ENCODE measurements around the gene XAGE2. TPM values are rescaled to one million over a fixed set of nuclear protein-coding genes. Genes with fewer than 3 reads are reported as not detected.

Gene XAGE2
- total and polyA plus RNA-seq, 2 of the 4 experiments (the other 2 are of a cell fraction), result not detected

DNA sequence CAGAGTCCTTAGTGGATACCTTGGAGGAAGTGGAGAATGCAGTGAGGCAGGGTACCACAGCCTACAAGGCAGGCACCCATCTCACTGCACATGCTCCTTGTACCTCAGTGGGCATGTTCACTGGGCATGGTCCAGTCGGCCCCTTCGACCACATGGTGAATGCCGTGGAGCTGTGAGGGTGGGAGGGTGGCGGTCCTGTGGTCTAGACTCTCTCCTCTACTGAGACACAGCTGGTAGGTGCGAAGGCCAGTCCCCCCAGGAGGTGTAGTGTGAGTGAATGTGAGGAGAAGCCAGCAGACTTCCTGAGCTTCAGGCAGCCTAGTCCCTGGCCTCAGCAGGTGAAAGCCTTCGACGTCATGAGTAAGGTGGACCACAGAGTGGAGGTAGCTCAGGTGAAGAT lies 12.2 kb downstream of the XAGE2 start:
- dilution Hi-C loops (cut with HindIII; ENCODE audit: low sequenced_read_pairs, unreplicated experiment), result no loop called here

More for the DNA sequence above, 12.2 kb downstream of the XAGE2 start:
- Histone ChIP-seq H3K27me3 (ENCODE audit: control insufficient read depth, insufficient read depth, low read length) (peaks cover 8% of the 10 kb centered on the region), H2BK5ac (ENCODE audit: low read depth, low read length, poor library complexity, severe bottlenecking) (no peak overlapping the region), H3K56ac (ENCODE audit: extremely low read depth, insufficient read depth, low read length) (no peak overlapping the region), H3K4me2 (ENCODE audit: low read depth, low read length) (no peak overlapping the region), H3K4me3 (ENCODE audit: insufficient read depth, low read depth, low read length) (no peak overlapping the region), H2BK15ac (ENCODE audit: low read depth, low read length) (no peak overlapping the region), H2AK9ac (replicated peaks; ENCODE audit: low read depth, low read length, poor library complexity) (no peak overlapping the region), H4K91ac (ENCODE audit: insufficient read depth, low read depth, low read length) (no peak overlapping the region), H2BK20ac (ENCODE audit: low read depth, low read length) (no peak overlapping the region), H3K18ac (ENCODE audit: low read depth, low read length) (no peak overlapping the region), H3K23ac (ENCODE audit: low read depth, low read length) (no peak overlapping the region), H3K9ac (ENCODE audit: low read depth, low read length) (no peak overlapping the region), H2AFZ (replicated peaks; ENCODE audit: low read length, poor library complexity) (no peak overlapping the region), H3K36me3 (ENCODE audit: control insufficient read depth, insufficient read depth, low read length) (no peaks in the 10 kb centered on the region), H4K20me1 (ENCODE audit: insufficient read depth, low read length) (no peaks in the 10 kb centered on the region), H2BK120ac (ENCODE audit: low read depth, low read length) (no peak overlapping the region), H3K4ac (ENCODE audit: low read depth, low read length) (no peak overlapping the region), H3K14ac (replicated peaks; ENCODE audit: low read depth, low read length) (no peak overlapping the region), H3K27ac (ENCODE audit: insufficient read depth, low read length) (no peak overlapping the region), H4K5ac (ENCODE audit: low read depth, low read length) (no peak overlapping the region), H2AK5ac (ENCODE audit: low read depth, low read length) (no peak overlapping the region), H3K4me1 (ENCODE audit: control insufficient read depth, insufficient read depth, low read length) (no peaks in the 10 kb centered on the region), H4K8ac (ENCODE audit: low read depth in 2 of 2, low read length in 2 of 2) (no peak overlapping the region), H3K79me1 (ENCODE audit: low read depth in 1 of 2, low read length in 2 of 2) (no peaks in the 10 kb centered on the region), H3K9me1 (ENCODE audit: insufficient read depth, low read length) (no peaks in the 10 kb centered on the region), H3K9me3 (ENCODE audit: control insufficient read depth, insufficient read depth, low read length) (no peaks in the 10 kb centered on the region)
- no TSS peak for BruUV-seq (replicated peaks)
- in situ Hi-C loops (cut with MboI; ENCODE audit: low sequenced_read_pairs) (no loop called here), intact Hi-C loops (cut with micrococcal nuclease) (no loop called here)
- ATAC-seq (ENCODE audit: low read depth), result no peak
- CTCF ChIA-PET, result no interaction called here
- POLR2A ChIA-PET (ENCODE audit: unreplicated experiment), result no interaction called here
- no peak for DNase-seq
- 60% methylated on average over 2 of the region's 7 CpGs; no CpG with 5 or more reads in 1 of the 2 experiments for WGBS, 2 experiments (ENCODE audit: extremely low coverage in 2 of 2, insufficient read length in 1 of 2)
- TF ChIP-seq BHLHE40 (IDR thresholded peaks at IDR 0.05; ENCODE audit: low read depth, low read length) (no peak), POLR2A (IDR thresholded peaks at IDR 0.05; ENCODE audit: low read depth, low read length) (no peak), CHD1 (IDR thresholded peaks at IDR 0.05; ENCODE audit: low read depth, low read length) (no peak), MXI1 (IDR thresholded peaks at IDR 0.05; ENCODE audit: borderline replicate concordance, low read depth, low read length) (no peak), MAZ (IDR thresholded peaks at IDR 0.05; ENCODE audit: borderline replicate concordance, low read depth, low read length) (no peak), RAD21 (IDR thresholded peaks at IDR 0.05; ENCODE audit: low read length) (no peak), MAFK (IDR thresholded peaks at IDR 0.05; ENCODE audit: low read depth, low read length) (no peak), CEBPB (IDR thresholded peaks at IDR 0.05; ENCODE audit: low read depth, low read length) (no peak), RCOR1 (IDR thresholded peaks at IDR 0.05; ENCODE audit: insufficient replicate concordance, low read length) (no peak), RFX5 (IDR thresholded peaks at IDR 0.05; ENCODE audit: low read depth, low read length) (no peak), FOS (IDR thresholded peaks at IDR 0.05; ENCODE audit: low read depth, low read length) (no peak), SMC3 (IDR thresholded peaks at IDR 0.05; ENCODE audit: low read depth, low read length) (no peak), NFE2L2 (IDR thresholded peaks at IDR 0.05; ENCODE audit: low read depth, low read length) (no peak)
- TF ChIP-seq, protein P1, sequence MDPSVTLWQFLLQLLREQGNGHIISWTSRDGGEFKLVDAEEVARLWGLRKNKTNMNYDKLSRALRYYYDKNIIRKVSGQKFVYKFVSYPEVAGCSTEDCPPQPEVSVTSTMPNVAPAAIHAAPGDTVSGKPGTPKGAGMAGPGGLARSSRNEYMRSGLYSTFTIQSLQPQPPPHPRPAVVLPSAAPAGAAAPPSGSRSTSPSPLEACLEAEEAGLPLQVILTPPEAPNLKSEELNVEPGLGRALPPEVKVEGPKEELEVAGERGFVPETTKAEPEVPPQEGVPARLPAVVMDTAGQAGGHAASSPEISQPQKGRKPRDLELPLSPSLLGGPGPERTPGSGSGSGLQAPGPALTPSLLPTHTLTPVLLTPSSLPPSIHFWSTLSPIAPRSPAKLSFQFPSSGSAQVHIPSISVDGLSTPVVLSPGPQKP (IDR thresholded peaks at IDR 0.05; ENCODE audit: borderline replicate concordance, low read depth, low read length), result no peak
- TF ChIP-seq, protein P2, sequence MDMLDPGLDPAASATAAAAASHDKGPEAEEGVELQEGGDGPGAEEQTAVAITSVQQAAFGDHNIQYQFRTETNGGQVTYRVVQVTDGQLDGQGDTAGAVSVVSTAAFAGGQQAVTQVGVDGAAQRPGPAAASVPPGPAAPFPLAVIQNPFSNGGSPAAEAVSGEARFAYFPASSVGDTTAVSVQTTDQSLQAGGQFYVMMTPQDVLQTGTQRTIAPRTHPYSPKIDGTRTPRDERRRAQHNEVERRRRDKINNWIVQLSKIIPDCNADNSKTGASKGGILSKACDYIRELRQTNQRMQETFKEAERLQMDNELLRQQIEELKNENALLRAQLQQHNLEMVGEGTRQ (IDR thresholded peaks at IDR 0.05; ENCODE audit: low read depth, low read length), result no peak
- TF ChIP-seq, protein P3, sequence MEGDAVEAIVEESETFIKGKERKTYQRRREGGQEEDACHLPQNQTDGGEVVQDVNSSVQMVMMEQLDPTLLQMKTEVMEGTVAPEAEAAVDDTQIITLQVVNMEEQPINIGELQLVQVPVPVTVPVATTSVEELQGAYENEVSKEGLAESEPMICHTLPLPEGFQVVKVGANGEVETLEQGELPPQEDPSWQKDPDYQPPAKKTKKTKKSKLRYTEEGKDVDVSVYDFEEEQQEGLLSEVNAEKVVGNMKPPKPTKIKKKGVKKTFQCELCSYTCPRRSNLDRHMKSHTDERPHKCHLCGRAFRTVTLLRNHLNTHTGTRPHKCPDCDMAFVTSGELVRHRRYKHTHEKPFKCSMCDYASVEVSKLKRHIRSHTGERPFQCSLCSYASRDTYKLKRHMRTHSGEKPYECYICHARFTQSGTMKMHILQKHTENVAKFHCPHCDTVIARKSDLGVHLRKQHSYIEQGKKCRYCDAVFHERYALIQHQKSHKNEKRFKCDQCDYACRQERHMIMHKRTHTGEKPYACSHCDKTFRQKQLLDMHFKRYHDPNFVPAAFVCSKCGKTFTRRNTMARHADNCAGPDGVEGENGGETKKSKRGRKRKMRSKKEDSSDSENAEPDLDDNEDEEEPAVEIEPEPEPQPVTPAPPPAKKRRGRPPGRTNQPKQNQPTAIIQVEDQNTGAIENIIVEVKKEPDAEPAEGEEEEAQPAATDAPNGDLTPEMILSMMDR (conservative IDR thresholded peaks at IDR 0.05; ENCODE audit: low read depth, low read length), result no peak

Measured in IMR-90 (cell line).